Cardiac muscle cell (in vitro differentiated cells and primary cell): ENCODE measurements around the gene SCARF2. TPM values are rescaled to one million over a fixed set of nuclear protein-coding genes. Genes with fewer than 3 reads are reported as not detected.
"Not testable (repeated sequence)": the region's sequence is repeated elsewhere in the genome, so short reads cannot be mapped to it uniquely, and the experiment has no call there.

Experiments
- DNase-seq, 2 donors: peaks; one replicate each; pipeline versions ENCODE4 v3.0.0 to v3.0.0-alpha.2; 2010 to 2017; ENCODE audit warnings: low read depth in 1 of 2, low spot score in 1 of 2
- H3K27ac ChIP-seq: fragments of 200-600 bp; sonication (generic); 2 replicates; pipeline ENCODE4 v1.5.1; 2016
- H3K27me3 ChIP-seq: fragments of 200-600 bp; sonication (generic); 2 replicates; pipeline ENCODE4 v1.6.0; 2016; ENCODE audit warnings: control low read depth
- H3K36me3 ChIP-seq: fragments of 200-600 bp; sonication (generic); 2 replicates; pipeline ENCODE4 v1.5.1; 2016; ENCODE audit warnings: control low read depth
- H3K4me1 ChIP-seq: fragments of 200-600 bp; sonication (generic); 2 replicates; pipeline ENCODE4 v1.8.1; 2017; ENCODE audit warnings: low read depth, mild to moderate bottlenecking, mixed run types
- H3K4me3 ChIP-seq: fragments of 200-600 bp; sonication (generic); 2 replicates; pipeline ENCODE4 v1.5.1; 2016; ENCODE audit warnings: mild to moderate bottlenecking
- H3K9me3 ChIP-seq: fragments of 200-600 bp; sonication (generic); 2 replicates; pipeline ENCODE4 v1.5.1; 2017; ENCODE audit warnings: low read depth, mild to moderate bottlenecking, control low read depth
- polyA plus RNA-seq: library from polyadenylated mRNA; unstranded; fragments of >200 nt; fragmentation: Nextera tagmentation; extraction: Ambion mirVana; gene quantifications from 2 replicates; pipeline ENCODE4 v1.2.1, GENCODE V29; 2016
- total RNA-seq: library from RNA; depleted of rRNA; stranded (reverse); fragments of >200 nt; gene quantifications from 2 replicates; pipeline ENCODE4 v1.2.3, GENCODE V29; 2016
- TF ChIP-seq, protein P1 (sequence below): IDR thresholded peaks from 2 replicates; pipeline ENCODE4 v1.5.1; 2012; ENCODE audit warnings: low read depth, mild to moderate bottlenecking, low read length

SCARF2 gene
- total and polyA plus RNA-seq, 2 experiments from 2014 or later, result 38.0 to 66.1 TPM

DNA sequence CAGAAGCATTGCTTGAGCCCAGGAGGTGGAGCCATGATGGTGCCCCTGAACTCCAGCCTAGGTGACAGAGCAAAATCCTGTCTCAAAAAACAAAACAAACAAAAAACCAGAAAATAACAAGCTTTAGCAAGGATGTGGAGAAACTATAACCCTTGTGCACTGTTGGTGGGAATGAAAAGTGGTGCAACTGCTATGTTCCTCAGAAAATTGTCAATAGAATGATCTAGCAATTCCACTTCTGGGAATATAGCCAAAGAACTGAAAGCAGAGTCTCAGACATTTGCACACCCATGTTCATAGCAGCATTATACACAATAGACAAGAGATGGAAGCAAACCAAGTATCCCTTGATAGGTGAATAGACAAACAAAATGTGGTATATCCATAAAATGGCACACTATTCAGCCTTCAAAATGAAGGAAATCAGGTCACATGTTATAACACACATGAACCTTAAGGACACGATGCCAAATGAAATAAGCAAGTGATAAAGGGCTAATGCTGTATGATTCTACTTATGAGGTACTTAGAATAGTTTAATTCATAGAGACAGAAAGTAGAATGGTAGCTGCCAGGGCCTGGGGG is 42.1 kb upstream of the SCARF2 start:
- Histone ChIP-seq H3K27me3 (no peaks in the 10 kb centered on the region), H3K27ac (no peak overlapping the region), H3K4me1 (no peaks in the 10 kb centered on the region), H3K4me3 (no peak overlapping the region), H3K36me3 (no peaks in the 10 kb centered on the region), H3K9me3 (no peaks in the 10 kb centered on the region)
- peak in 1 of 2 donors; percentile 29 for DNase-seq
- TF ChIP-seq, protein P1, sequence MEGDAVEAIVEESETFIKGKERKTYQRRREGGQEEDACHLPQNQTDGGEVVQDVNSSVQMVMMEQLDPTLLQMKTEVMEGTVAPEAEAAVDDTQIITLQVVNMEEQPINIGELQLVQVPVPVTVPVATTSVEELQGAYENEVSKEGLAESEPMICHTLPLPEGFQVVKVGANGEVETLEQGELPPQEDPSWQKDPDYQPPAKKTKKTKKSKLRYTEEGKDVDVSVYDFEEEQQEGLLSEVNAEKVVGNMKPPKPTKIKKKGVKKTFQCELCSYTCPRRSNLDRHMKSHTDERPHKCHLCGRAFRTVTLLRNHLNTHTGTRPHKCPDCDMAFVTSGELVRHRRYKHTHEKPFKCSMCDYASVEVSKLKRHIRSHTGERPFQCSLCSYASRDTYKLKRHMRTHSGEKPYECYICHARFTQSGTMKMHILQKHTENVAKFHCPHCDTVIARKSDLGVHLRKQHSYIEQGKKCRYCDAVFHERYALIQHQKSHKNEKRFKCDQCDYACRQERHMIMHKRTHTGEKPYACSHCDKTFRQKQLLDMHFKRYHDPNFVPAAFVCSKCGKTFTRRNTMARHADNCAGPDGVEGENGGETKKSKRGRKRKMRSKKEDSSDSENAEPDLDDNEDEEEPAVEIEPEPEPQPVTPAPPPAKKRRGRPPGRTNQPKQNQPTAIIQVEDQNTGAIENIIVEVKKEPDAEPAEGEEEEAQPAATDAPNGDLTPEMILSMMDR, result no peak

DNA sequence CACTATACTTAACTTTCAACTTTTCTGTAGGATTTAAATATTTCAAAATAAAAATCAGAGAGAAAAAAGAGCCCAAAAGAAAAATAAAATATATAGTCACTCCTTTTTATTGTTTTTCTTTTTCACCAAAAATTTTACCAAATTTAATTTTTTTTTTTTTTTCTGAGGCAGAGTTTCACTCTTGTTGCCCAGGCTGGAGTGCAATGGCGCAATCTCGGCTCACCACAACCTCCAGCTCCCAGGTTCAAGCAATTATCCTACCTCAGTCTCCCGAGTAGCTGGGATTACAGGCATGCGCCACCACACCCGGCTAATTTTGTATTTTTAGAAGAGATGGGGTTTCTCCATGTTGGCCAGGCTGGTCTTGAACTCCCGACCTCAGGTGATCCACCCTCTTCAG is 40.4 kb upstream of the SCARF2 start:
- not testable (repeated sequence) for H3K9me3 ChIP-seq, H3K36me3 ChIP-seq, DNase-seq, H3K4me3 ChIP-seq, H3K4me1 ChIP-seq, H3K27me3 ChIP-seq, H3K27ac ChIP-seq

DNA sequence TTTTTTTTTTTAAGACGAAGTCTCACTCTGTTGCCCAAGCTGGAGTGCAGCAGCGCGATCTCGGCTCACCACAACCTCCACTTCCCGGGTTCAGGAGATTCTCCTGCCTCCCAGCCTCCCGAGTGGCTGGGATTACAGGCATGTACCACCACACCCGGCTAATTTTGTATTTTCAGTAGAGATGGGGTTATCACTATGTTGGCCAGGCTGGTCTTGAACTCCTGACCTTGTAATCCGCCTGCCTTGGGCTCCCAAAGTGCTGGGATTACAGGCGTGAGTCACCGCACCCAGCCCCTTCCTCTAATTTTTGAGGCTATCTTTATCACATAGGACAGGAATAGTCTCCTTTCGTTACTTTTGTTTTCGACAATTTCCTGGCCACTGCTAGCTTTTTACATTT is 37.9 kb upstream of the SCARF2 start:
- H3K4me3 ChIP-seq, H3K27ac ChIP-seq, H3K4me1 ChIP-seq, H3K27me3 ChIP-seq, H3K36me3 ChIP-seq, H3K9me3 ChIP-seq, DNase-seq: not testable (repeated sequence)

DNA sequence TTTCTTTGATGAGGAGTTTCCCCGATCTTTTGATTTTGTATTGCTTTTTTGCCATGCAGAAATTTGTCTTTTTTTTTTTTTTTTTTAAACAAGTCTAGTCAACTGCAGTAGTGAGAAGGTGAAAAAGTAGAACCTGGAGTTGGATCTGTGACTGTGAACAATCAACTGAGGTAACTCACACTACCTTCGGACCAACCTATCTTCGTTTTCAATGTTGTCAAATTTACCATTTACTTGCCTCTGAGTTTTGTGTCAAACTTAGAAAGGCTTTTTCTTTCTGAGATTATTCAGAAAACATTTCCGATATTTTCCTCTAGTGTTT is 37.5 kb upstream of the SCARF2 start:
- Histone ChIP-seq H3K27ac (no peak overlapping the region), H3K4me1 (no peaks in the 10 kb centered on the region), H3K4me3 (no peak overlapping the region), H3K36me3 (peaks cover 2% of the 10 kb centered on the region), H3K9me3 (no peaks in the 10 kb centered on the region), H3K27me3 (no peaks in the 10 kb centered on the region)
- TF ChIP-seq, protein P1, result no peak
- no peak for DNase-seq

DNA sequence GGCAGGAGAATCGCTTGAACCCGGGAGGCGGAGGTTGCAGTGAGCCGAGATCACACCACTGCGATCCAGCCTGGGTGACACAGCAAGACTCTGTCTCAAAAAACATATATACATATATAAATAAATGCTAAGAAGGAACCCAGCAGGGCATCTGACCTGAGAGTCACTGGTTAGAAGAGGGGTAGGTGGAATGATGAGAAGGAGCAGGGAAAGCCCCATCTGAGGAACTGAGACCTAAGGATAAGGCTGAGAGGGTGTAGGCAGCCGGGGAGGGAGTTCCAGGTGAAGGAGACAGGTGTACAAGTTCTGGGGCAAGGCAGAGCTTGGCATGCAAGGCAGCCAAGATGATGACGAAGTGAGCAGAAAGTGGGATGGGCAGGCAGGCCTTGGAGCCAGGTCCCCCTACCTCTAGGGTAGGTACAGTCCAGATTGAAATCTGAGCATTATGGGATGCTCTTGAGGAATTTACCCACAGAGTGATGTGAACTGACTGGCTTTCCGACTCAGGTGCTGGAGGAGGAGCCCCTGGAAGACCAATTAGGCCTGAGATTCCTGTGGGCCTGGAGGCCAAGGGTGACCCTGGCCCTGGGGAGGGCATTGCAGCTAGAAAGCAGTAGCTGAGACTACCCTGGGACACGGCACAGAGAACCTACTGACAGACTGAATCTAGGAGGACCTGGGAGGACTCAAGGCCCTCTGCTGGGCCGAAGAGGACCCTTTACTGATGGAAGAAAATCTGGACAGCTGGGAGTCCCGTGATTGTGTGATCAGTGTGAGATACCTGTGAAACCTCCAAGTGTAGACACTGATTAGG is 35.2 kb upstream of the SCARF2 start:
- Histone ChIP-seq H3K4me1 (peaks cover 18% of the 10 kb centered on the region), H3K36me3 (peaks cover 2% of the 10 kb centered on the region), H3K27ac (no peak overlapping the region), H3K9me3 (no peaks in the 10 kb centered on the region), H3K4me3 (no peak overlapping the region), H3K27me3 (no peaks in the 10 kb centered on the region)
- TF ChIP-seq, protein P1, result no peak
- no peak for DNase-seq

DNA sequence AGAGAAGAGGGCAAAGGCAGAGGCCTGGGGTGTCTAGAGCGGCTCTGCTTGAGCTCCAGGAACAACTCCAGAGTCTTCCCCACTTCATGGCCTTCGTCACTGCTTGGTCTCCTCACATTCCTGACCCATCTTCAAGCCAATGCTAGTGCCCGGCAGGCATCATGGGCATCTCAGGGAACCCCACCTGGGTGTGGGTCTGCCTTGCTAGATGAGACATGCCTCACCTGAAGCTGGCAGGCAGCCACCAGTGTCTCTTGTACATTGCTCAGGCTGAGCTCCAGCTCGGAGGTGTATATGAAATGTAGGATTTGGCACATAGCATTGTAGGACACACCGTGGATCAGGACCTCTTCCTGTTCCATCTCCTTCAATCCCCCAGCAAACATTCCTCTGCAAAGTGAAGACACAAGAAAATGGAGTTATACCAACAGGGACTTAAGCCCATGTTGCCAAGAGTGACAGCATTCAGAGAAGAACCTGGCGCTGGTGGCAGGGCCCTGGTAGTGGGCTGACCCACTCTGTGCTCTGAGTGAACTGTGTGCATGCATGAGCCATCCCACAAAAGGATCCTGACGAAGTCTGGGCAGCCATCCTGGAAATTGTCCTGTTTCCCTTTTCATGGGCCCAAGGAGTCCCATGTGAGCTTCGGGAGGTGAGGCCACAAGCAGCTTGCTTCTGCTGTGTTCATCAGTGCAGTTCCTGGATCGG is 33.7 kb upstream of the SCARF2 start:
- Histone ChIP-seq H3K27me3 (no peaks in the 10 kb centered on the region), H3K4me1 (peaks cover 33% of the 10 kb centered on the region), H3K4me3 (no peak overlapping the region), H3K27ac (no peak overlapping the region), H3K36me3 (peaks cover 2% of the 10 kb centered on the region), H3K9me3 (no peaks in the 10 kb centered on the region)
- TF ChIP-seq, protein P1, result no peak
- DNase-seq, result no peak

DNA sequence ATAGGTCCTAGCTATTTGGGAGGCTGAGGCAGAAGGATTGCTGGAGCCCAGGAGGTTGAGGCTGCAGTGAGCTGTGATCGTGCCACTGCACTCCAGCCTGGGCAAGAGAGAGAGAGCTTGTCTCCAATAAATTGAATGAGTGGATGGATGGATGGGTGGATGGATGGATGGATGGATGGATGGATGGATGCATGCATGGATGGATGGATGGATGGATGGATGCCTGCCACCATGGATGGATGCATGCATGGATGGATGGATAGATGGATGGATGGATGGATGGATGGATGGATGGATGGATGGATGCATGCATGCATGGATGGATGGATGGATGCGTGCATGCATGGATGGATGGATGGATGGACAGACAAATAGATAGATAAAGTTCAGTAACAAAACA is 32.9 kb upstream of the SCARF2 start:
- not testable (repeated sequence) for DNase-seq, H3K27me3 ChIP-seq, H3K36me3 ChIP-seq, H3K9me3 ChIP-seq, H3K27ac ChIP-seq, H3K4me3 ChIP-seq
- peaks cover 33% of the 10 kb centered on the region for H3K4me1 ChIP-seq
